H9 (cell line): ENCODE results near the gene BAIAP2. TPM values are rescaled to one million over a fixed set of nuclear protein-coding genes. Genes with fewer than 3 reads are reported as not detected.

Experiments used
- DNase-seq: peaks from one replicate; pipeline ENCODE4 v3.0.0-alpha.2; 2017
- H2AFZ ChIP-seq: one replicate; pipeline ENCODE4 v1.6.1; 2013; ENCODE audit warnings: mild to moderate bottlenecking, low read length, control low read depth, moderate library complexity
- H2AK5ac ChIP-seq: 2 replicates; pipeline ENCODE4 v1.6.1; 2013; ENCODE audit warnings: low read length, control low read depth, mixed read lengths; ENCODE audit not compliant: insufficient read length
- H2BK120ac ChIP-seq: one replicate; pipeline ENCODE4 v1.6.1; 2013; ENCODE audit warnings: low read depth, mild to moderate bottlenecking, low read length, control low read depth, inconsistent platforms; ENCODE audit not compliant: poor library complexity, severe bottlenecking
- H2BK12ac ChIP-seq: 2 replicates; pipeline ENCODE4 v1.6.1; 2013; ENCODE audit warnings: low read length, control low read depth, mixed read lengths, low read depth; ENCODE audit not compliant: insufficient read length
- H2BK15ac ChIP-seq: 2 replicates; pipeline ENCODE4 v1.6.1; 2013; ENCODE audit warnings: low read depth, low read length, control low read depth
- H2BK20ac ChIP-seq: one replicate; pipeline ENCODE4 v1.6.1; 2013; ENCODE audit warnings: low read depth, mild to moderate bottlenecking, low read length, control low read depth, inconsistent platforms; ENCODE audit not compliant: poor library complexity, severe bottlenecking
- H2BK5ac ChIP-seq: 2 replicates; pipeline ENCODE4 v1.6.1; 2013; ENCODE audit warnings: low read length, control low read depth, mixed read lengths; ENCODE audit not compliant: insufficient read length
- H3K14ac ChIP-seq: 2 replicates; pipeline ENCODE4 v1.6.1; 2013; ENCODE audit warnings: low read length, control low read depth; ENCODE audit not compliant: insufficient read depth
- H3K18ac ChIP-seq: 2 replicates; pipeline ENCODE4 v1.6.1; 2013; ENCODE audit warnings: low read depth, mild to moderate bottlenecking, mixed read lengths, low read length, control low read depth; ENCODE audit not compliant: insufficient read length
- H3K23ac ChIP-seq: 2 replicates; pipeline ENCODE4 v1.6.1; 2013; ENCODE audit warnings: low read length, control low read depth, mixed read lengths, low read depth; ENCODE audit not compliant: insufficient read length
- H3K23me2 ChIP-seq: 2 replicates; pipeline ENCODE4 v1.6.1; 2013; ENCODE audit warnings: low read depth, mild to moderate bottlenecking, mixed read lengths, low read length, control low read depth; ENCODE audit not compliant: insufficient read length, poor library complexity, severe bottlenecking
- H3K27ac ChIP-seq: 2 replicates; pipeline ENCODE4 v1.5.1; 2013; ENCODE audit warnings: low read length, control low read depth, mixed read lengths, low read depth; ENCODE audit not compliant: insufficient read length
- H3K27me3 ChIP-seq: 2 replicates; pipeline ENCODE4 v1.6.1; 2013; ENCODE audit warnings: low read length, control low read depth, inconsistent platforms; ENCODE audit not compliant: insufficient read depth
- H3K4ac ChIP-seq: 2 replicates; pipeline ENCODE4 v1.6.1; 2013; ENCODE audit warnings: low read depth, mild to moderate bottlenecking, control low read depth, inconsistent platforms, low read length, moderate library complexity
- H3K4me1 ChIP-seq: 2 replicates; pipeline ENCODE4 v1.6.1; 2013; ENCODE audit warnings: low read length, control low read depth, inconsistent platforms; ENCODE audit not compliant: insufficient read depth
- H3K4me2 ChIP-seq: 2 replicates; pipeline ENCODE4 v1.6.1; 2013; ENCODE audit warnings: low read length, control low read depth, mixed read lengths; ENCODE audit not compliant: insufficient read length, insufficient read depth
- H3K56ac ChIP-seq: 2 replicates; pipeline ENCODE4 v1.6.1; 2013; ENCODE audit warnings: low read depth, mild to moderate bottlenecking, mixed read lengths, low read length, control low read depth; ENCODE audit not compliant: insufficient read length
- H3K79me1 ChIP-seq: 2 replicates; pipeline ENCODE4 v1.6.1; 2013; ENCODE audit warnings: low read depth, mild to moderate bottlenecking, moderate library complexity, low read length, control low read depth, inconsistent platforms; ENCODE audit not compliant: insufficient read depth, poor library complexity, severe bottlenecking
- H3K79me2 ChIP-seq: 2 replicates; pipeline ENCODE4 v1.6.1; 2013; ENCODE audit warnings: low read length, control low read depth, inconsistent platforms; ENCODE audit not compliant: insufficient read depth
- H3K9ac ChIP-seq: 2 replicates; pipeline ENCODE4 v1.6.1; 2013; ENCODE audit warnings: low read length, control low read depth, mixed read lengths; ENCODE audit not compliant: insufficient read length; ENCODE audit errors: extremely low read depth
- H3K9me3 ChIP-seq: one replicate; pipeline ENCODE4 v1.6.1; 2013; ENCODE audit warnings: low read depth, low read length, inconsistent platforms; ENCODE audit not compliant: control insufficient read depth
- H3T11ph ChIP-seq: one replicate; pipeline ENCODE4 v1.6.1; 2013; ENCODE audit warnings: mild to moderate bottlenecking, low read length, control low read depth, inconsistent platforms
- H4K20me1 ChIP-seq: one replicate; pipeline ENCODE4 v1.6.1; 2013; ENCODE audit not compliant: control insufficient read depth, insufficient read length, insufficient read depth
- H4K5ac ChIP-seq: 2 replicates; pipeline ENCODE4 v1.6.1; 2013; ENCODE audit warnings: low read depth, mild to moderate bottlenecking, mixed read lengths, low read length, control low read depth; ENCODE audit not compliant: insufficient read length
- H4K8ac ChIP-seq: replicated peaks from 2 replicates; pipeline ENCODE4 v1.6.1; 2013; ENCODE audit warnings: low read length, control low read depth, mixed read lengths, low read depth; ENCODE audit not compliant: insufficient read length
- H4K91ac ChIP-seq: 2 replicates; pipeline ENCODE4 v1.6.1; 2013; ENCODE audit warnings: low read depth, mild to moderate bottlenecking, moderate library complexity, mixed read lengths, low read length, control low read depth; ENCODE audit not compliant: insufficient read length
- H3K27ac Mint-ChIP-seq, 3 experiments: 2 replicates in 2 of 3; 3 replicates in 1 of 3; pipeline ENCODE4 v1.8.0; 2020 to 2021; ENCODE audit warnings: mixed read lengths in 3 of 3, mild to moderate bottlenecking in 1 of 3, moderate library complexity in 1 of 3
- H3K27me3 Mint-ChIP-seq: 2 replicates; pipeline ENCODE4 v1.8.0; 2021; ENCODE audit warnings: low read depth, mild to moderate bottlenecking, moderate library complexity, mixed read lengths
- H3K36me3 Mint-ChIP-seq, 3 experiments: 2 replicates in 2 of 3; 3 replicates in 1 of 3; pipeline ENCODE4 v1.8.0; 2020 to 2021; ENCODE audit warnings: low read depth in 3 of 3, mixed read lengths in 3 of 3; ENCODE audit not compliant: insufficient read depth in 1 of 3
- H3K4me1 Mint-ChIP-seq, 2 experiments: 2 replicates each; pipeline ENCODE4 v1.8.0; 2020; ENCODE audit warnings: mixed read lengths in 2 of 2
- H3K4me3 Mint-ChIP-seq, 2 experiments: 2 replicates in 1 of 2; 3 replicates in 1 of 2; pipeline ENCODE4 v1.8.0; 2020 to 2021; ENCODE audit warnings: mild to moderate bottlenecking in 2 of 2, mixed read lengths in 2 of 2, moderate library complexity in 1 of 2
- H3K9me3 Mint-ChIP-seq, 2 experiments: 2 replicates in 1 of 2; 3 replicates in 1 of 2; pipeline ENCODE4 v1.8.0; 2020; ENCODE audit warnings: mild to moderate bottlenecking in 2 of 2, mixed read lengths in 2 of 2, moderate library complexity in 1 of 2
- CTCF ChIP-seq: fragments of 200-600 bp; sonication (generic); conservative IDR thresholded peaks from 3 replicates; pipeline ENCODE4 v1.8.0; 2021; ENCODE audit warnings: antibody characterized with exemption, mild to moderate bottlenecking
- WGBS: extraction: QIAGEN DNeasy Blood & Tissue Kit; methylation state at CpG from one replicate; pipeline ENCODE4 v1.1.7; 2013; ENCODE audit warnings: missing lambda C conversion rate, low lambda C conversion rate, mixed read lengths; ENCODE audit not compliant: insufficient read length; ENCODE audit errors: extremely low coverage; 5-methylcytosine and 5-hydroxymethylcytosine counted together
- total RNA-seq: library from RNA; stranded (reverse); gene quantifications from 2 replicates; pipeline ENCODE4 v1.2.1, GENCODE V29; 2021

The BAIAP2 gene
- total RNA-seq, 1 experiment from 2014 or later = 27.8 TPM

- H3K23me2 ChIP-seq = no peaks in the 10 kb centered on the region
- WGBS = no CpG with 5 or more reads among the region's 14 CpGs
- H2BK120ac ChIP-seq = no peak overlapping the region
- no peaks in the 10 kb centered on the region for H4K20me1 ChIP-seq
- H4K5ac ChIP-seq = no peak overlapping the region
- H3K23ac ChIP-seq = no peak overlapping the region
- H3K27me3 Mint-ChIP-seq = no peaks in the 10 kb centered on the region
- no peak for DNase-seq
- no peaks in the 10 kb centered on the region for H3K79me1 ChIP-seq
- H3K27ac Mint-ChIP-seq = no peak overlapping the region
- no peak overlapping the region for H2BK5ac ChIP-seq
- H3K4me1 Mint-ChIP-seq = peaks cover 0 to 11% of the 10 kb centered on the region in 2 experiments; a peak in 2 of 4 replicates
- no peaks in the 10 kb centered on the region for H3K9me3 Mint-ChIP-seq
- no peak overlapping the region for H3K4ac ChIP-seq
- H3K27ac ChIP-seq = no peak overlapping the region
- H4K8ac ChIP-seq = no peak overlapping the region
- no peaks in the 10 kb centered on the region for H3K9me3 ChIP-seq
- H3K9ac ChIP-seq = no peak overlapping the region
- no peak overlapping the region for H3K4me3 Mint-ChIP-seq
- H3K56ac ChIP-seq = no peak overlapping the region
- H3K4me2 ChIP-seq = no peak overlapping the region
- H3K4me1 ChIP-seq = no peaks in the 10 kb centered on the region
- no peak overlapping the region for H2AFZ ChIP-seq
- H3K18ac ChIP-seq = no peak overlapping the region
- no peak overlapping the region; the same call in 1 of the 2 replicates for H3K14ac ChIP-seq
- H2BK15ac ChIP-seq = no peak overlapping the region
- no peak overlapping the region for H2BK20ac ChIP-seq
- no peaks in the 10 kb centered on the region for H3K27me3 ChIP-seq
- H2AK5ac ChIP-seq = no peak overlapping the region
- TF ChIP-seq CTCF = no peak
- H3K36me3 Mint-ChIP-seq = no peaks in the 10 kb centered on the region
- no peak overlapping the region for H2BK12ac ChIP-seq
- no peak overlapping the region for H3T11ph ChIP-seq
- no peak overlapping the region for H4K91ac ChIP-seq
- no peaks in the 10 kb centered on the region for H3K79me2 ChIP-seq
Measured at GRCh38 chr17:81131486-81132196, 96.7 kb downstream of the BAIAP2 start.
